HG03565 (cell line): ENCODE measurements around the gene PPP1R3C.

Experiments used
- ATAC-seq: cut with Tn5 transposase; IDR thresholded peaks from one replicate; pipeline ENCODE4 v1.9.1; 2021; ENCODE audit warnings: mild to moderate bottlenecking, moderate library complexity; ENCODE audit not compliant: unreplicated experiment

The PPP1R3C gene

DNA sequence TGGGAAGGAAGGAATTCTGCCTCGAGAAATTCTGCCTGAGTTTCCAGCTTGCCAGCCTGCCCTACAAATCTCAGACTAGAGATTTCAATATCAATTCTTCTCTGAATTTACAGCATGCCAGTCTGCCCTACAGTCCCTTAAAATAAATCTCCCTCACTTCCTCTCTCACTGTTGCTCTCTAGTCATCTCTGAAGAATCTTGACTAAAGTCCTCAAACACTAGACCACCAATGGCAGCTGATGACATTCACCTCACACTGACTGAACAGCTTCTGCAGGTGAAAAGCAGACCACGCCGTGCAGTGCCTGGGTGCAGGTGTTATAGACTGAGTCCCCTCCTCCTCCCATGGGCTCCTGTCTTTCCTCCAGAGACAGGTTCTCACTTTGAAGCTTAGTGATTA lies 30.4 kb downstream of the PPP1R3C start:
- no peak for ATAC-seq

DNA sequence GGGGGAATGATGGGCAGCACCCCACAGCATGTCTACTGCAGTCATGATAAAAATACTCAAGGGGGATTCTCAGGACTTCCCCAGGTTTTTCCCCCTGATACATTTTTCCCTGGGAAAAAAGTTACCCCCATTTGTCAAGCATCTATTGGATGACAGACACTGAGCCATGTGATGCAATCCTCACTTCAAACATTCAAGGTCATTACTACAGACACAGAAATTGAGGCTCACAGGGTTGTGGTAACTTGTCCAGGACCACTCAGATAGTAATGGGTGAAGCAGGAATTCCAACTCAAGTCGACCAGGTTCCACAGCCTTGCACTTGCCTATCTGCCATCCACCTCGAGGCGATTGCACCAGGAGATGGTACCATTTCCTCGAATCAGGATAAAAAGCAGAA lies 31.7 kb downstream of the PPP1R3C start:
- no peak for ATAC-seq

DNA sequence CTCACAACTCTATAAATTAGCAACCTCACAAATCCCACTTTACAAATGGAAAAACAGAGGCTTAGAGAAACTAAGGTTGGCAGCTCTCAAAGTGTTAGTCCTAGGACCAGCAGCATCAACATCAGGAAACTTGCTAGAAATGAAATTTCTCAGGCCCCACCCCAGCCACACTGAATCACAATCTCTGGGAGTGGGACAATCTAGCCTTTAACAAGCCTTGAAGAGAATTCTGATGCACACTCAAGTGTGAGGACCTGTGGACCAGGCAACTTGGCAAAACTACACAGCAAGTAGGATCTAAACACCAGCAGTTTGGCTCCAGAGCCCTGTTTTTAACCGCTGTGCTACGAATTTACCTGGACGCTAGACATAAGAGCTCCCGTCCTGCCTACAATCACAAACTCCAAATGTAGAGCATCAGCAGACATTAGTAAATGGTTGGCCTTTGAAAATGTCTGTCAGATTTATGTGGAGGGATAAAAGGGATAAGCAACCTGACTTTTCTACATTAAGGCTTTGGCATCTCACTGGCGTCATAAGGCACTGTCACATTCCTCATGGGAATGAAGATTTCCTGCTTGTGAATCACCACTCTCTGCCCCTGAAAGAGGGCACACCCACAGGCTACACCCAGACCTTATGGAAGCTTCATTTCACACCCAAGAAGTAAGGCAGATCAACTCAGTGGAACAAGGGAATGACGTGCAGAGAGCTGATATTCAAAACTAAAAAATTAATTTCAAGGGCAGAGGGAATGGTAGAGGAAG lies 34.5 kb downstream of the PPP1R3C start:
- ATAC-seq = no peak

DNA sequence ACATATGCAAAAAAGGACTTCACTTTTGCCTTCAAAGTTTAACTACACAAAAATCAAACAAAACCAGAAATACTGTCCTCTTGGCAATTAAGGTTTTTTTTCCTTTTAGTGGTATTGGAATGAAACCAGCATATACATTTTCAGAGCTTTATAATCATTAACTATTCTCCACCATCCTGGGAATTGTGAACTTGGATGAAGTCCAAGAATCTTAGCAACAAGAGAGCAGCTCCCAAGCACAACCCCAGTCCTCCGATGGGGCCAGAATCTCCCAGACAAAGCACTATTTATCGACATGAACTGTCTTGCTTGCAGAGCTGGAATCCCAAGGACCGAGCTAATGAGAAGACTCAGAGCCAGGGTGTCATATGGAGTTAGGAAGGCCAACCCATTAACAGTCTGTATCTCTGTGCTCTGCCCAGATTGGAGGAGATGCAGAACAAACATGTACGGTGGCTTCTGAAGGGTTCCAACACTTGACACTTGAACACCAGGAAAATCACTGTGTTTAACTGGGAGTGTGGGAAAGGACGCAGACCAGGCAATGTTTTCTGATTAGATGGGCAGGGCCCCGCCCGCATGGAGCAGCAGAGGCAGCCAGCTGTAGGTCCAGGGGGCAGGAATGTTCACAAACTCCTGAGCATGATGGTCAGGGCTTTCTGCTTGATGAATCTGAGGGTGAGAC lies 35.5 kb downstream of the PPP1R3C start:
- ATAC-seq = no peak

DNA sequence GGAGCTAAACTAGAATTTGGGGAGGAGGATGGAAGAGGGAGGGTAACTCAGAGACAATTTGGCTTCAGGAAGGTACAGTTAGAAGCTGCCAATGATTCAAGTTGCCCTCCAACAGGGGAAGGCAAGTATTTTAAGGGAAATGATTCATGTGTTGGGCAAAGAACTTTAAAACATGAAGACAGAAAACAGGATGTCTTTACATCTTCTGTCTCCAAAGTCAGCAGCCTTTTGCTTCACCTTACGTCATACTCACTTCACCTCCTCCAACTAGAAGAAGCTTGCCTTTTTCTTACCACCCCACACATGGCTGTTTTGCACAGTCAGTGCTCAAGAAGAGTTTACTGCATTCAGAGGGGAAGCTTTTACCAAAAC lies 36.1 kb downstream of the PPP1R3C start:
- ATAC-seq = no peak

DNA sequence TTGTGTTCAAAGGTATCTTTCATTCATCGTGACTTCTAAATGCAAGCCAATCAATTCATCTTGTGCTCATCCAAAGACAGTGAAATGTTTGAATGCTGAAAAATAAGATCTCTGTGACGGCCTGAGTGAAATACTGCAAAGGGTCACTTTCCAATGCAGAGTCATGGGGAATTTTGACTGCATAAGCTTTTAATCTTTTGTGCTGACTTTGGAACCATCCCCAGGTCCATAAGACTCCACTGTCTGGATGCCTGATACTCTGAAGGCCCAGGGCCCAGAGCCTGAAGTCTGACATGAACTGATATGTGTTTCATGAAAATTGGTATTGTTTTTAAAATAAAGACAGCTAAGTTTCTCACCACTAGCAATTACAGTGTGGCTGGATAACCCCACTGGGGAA lies 39.0 kb downstream of the PPP1R3C start:
- ATAC-seq = no peak

DNA sequence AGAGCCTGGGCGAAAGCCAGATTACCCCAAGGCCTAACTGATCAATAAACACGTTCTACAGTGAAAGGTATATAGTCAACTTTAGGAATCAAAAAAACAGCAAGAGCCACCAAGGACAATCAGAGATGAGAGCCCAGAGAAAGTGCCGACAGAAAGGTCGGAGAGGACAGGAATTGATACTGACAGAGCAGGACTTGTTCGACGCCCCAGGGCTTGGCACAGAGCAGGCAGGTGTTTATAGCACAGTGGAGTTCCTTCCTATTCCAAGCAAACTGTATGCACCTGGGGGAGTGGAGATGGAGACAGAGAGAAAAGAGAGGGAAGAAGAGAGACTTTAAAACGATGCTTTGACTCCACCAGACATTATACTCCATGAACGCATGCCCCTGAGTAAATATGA lies 39.5 kb downstream of the PPP1R3C start:
- ATAC-seq = no peak

DNA sequence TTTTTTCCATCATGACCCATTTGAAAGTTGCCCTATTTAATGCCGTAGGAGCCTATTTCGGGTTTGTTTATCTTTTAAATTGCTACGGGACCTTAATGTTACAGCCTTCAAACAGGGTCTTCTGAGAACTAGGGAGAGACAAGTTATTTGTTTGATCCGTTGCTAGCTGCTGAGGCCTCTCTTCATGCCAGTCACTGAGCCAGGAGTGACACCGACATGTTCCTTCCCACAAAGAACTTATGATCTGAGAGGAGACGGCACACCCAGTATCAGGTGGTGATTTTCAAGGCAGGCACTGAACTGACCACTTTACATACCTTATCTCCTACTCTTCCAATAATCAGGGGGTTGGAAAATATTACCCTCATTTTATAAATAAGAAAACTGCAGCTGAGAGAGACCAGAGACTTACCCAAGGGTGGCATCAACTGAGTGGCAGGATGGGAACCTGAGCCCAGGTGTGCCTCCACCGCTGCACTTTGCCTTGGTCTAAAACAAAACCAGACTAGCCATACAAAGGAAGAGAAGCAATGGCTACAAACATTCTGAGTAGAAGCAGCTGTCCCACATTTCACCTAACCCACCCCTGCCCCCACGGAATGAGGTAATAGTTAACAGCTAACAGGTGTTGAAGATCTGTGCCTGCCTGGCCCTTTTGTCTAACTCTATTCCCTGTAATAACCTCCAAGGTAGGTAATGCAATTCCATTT lies 40.5 kb downstream of the PPP1R3C start:
- no peak for ATAC-seq

DNA sequence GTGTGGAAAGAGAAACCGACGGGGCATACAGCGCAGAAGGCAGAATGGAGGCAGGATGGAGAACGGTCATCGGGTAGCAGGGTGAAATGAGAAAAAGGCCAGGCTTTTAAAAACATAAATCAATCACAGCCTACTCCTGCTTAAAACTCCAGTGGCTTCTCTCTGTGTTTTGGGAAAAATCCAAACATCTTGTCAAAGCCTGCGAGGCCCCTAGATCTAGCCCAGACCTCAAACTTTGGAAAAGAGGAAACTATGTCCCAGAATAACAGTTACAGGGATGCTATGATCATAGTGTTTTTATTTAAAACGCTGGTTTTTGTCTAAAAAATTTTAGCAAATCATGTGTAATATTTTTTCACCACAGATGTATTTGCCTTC lies 41.1 kb downstream of the PPP1R3C start:
- ATAC-seq = no peak

DNA sequence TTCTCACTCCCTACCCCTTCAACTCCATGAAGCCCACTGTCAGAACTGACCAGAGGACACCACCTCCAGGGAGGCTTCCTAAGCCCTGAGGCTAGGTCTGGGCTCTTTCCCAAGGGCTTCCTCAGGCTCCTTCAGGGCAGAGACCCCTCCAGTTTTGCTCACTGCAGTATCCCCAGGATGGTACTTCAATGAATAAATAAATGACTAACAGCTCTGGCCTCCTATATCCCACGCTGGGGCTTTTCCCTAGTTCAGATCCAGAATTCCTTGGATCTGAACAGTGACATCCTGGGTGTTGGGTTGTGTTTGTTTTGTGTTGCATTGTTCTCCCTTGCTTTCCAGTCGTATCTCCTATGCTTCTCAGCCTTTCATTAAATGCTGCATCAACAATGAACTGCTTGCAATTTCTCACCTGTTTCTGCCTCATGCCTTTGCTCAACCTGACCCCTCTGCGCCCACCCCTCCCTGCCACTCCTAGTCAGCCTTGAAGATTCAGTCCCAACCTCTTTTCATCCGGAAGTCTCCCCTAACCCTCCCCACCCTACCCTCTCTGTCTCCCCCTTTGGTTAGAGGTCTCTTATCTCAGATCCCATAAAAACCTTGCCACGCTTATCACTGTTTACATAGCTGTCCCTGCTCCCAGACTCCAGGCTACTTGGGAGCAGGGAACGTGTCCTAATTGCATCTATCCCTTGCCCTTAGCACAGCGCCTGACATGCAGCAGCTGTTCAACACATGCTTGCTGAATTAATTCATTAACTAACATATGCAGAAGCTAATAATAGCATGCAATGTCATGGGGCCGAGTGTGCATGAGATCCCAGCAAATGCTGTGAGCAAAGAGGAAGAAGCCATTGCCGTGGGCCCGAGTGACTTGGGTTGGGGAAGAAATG lies 41.7 kb downstream of the PPP1R3C start:
- ATAC-seq = no peak

DNA sequence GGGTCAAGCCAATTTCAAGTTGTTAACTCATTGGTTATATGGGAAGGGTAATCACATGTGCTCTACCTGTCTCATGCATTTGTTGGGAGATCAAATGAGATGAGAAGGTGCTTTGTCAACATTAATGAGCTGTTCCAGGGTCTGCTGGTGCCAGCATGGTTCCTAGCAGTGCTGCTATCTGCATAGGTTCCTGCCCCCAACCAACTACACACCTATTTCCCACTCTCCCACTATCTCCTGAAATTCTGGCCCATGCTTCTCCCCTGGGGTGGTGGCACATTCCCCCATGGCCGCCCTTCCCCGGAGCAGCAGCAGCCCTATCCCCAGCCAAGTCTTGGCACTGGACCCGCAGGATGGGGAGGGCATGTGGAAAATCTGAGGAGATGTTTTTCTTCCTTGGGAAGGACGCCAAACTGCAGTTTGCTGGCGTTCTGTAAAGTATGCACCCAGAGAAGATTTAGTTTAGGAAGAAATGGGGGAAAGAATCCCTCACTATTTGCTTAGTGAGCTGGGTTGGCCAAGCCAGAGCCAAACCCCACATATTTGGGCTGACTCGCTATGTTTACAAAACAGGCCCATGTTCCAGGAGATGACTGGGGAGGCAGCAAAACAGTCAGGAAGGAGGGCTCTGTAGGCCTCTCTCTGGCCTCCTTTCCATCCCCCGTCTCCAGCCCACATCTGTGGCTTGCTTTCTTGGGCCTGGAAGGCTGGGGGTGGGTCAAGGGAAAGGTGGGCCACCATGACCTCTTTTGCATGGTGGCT lies 42.5 kb downstream of the PPP1R3C start:
- no peak for ATAC-seq

DNA sequence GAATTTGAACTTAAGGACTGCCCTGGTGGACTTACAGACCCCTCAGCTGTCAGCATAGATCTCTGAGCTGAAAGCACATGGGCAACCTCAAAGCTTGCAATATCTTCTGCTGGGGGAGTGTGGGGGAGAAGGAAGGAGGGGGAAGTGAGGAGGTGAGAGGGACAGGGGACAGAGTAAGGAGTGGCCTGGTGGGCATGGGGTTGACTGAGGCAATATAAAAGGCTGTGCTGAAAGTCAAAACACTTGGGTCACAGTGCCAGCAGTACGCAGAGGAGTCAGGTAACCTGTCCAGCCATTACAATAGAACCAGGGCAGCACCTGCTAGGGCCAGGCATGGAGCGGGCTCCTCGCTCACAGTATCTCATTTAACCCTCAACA lies 43.2 kb downstream of the PPP1R3C start:
- ATAC-seq = no peak

DNA sequence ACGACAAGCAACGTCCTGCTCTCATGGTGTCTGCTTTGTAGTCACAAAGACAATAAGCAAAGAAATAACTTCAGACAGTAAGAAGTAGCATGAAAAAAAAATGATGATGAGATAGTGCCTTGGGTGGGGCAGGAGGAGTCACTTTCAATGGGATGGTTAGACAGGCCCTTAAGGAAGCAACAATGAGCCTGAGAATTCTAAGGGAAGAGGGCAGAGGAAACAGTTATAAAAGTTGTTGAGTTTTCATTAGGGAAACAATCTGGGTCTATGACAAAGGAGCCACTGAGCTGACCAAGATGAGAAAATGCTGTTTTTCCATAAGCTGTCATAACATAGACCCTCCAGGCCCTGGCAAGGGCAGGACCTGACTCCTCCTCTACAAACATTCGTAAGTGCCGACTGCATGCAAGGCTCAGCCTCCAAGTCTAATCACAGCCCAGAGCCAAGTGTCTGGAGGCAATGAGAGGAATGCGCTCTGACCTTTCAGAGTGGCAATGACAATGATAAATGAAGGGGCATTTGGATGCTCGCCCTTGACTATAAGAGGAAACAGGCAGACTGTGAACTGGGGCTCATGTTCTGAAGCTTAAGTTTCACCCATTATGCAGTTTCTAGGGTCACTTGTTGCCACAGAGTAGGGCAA lies 43.7 kb downstream of the PPP1R3C start:
- ATAC-seq = no peak

DNA sequence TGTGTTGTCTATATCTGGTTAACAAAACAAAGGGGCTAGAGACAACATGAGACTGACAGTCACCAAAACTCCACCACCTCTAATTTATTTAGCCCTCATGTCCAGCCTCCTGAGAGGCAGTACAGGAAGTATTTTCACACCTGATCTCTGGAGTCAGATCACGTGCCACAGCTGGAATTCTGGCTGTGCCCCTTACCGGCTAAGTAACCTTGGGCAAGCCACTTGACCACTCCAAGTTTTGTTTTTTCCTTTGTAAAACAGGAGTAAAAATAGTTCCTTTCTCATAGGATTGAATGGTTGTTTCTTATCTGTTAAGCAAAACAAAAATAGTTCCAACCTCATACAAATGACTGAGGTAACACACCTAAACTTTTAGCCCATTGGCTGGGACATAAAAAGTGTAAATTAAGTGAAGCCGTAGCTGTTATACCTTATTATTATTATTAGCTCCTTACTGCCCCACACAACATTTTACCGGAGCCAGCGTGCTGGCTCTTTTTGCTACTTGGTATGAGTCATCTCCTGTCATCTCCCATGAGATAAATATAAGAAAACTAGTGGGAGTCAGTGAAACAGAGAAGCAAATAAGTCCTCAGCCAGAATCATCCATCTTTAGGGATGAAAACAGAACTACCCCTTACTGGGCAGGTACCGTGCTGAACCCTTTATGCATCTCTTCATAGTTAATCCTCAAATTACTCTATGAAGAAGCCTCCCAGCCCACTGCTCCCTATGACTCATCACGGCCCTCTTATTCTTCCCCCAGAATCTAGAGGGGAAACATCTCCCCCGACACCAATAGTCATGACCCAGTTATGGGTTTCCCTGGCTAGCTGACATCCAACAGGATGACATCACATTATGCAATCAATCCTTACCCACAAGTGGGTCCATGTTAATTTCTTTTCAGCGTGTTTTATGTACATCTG lies 44.9 kb downstream of the PPP1R3C start:
- no peak for ATAC-seq

DNA sequence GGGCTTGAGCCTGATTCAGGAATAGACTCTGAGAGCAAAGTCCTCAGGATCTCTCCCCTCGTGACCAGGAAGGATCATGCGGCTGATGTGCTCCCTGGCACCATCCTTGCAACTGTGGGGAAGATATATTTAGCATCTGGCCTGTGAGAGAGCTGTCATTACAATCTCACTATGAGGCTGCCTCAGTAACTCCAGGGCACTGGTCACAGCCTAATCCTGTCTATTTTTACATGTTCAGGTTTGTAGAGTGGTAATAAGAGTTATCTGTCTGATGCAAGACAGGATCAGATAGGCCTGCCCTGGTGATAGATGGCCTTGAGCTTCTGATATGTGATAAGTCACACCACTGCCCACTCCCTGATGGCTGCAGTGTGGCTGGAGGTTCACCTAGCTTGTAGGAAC lies 50.7 kb downstream of the PPP1R3C start:
- no peak for ATAC-seq

DNA sequence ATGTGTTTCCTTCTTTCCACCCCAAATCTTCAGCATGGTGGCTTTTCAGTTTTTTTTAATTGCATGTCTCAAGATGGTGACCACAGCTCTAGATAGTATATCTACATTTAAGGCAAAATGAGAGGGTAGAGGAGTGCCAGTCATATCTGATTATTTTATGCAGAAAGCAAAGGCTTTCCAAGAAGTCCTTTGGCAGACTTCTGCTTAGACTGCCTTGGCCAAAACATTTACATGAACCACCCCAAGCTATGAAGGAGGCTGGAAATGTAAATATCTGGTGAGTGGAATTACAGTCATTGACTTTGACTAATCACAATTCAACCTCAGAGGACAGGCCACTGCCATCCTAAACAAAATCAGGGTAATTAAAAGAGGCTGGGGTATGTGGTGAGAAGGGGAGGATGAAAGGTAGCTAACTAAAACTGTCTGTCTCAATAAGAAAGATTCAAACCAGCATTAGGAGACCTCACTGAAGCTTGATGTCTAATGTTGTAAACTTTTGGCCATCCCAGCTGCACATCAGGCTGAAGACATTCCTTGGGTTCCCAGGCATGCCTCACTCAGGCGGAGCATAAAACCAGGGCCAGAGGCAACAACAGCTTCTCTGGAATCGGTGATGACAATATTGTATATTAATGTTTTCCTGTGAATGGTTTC lies 53.4 kb downstream of the PPP1R3C start:
- no peak for ATAC-seq
